T-helper 1 cell treated with Interleukin-12 subunit alpha and Interleukin-12 subunit beta and Interleukin-4 antibody, amounts not matched to agents 30 ng/mL and 1 ng/mL, for 36 hours (primary cell): ENCODE measurements around the gene MYPN. TPM values are rescaled to one million over a fixed set of nuclear protein-coding genes. Genes with fewer than 3 reads are reported as not detected.

Experiments used
- intact Hi-C: fragments of 100-400 bp; cut with micrococcal nuclease; formaldehyde crosslinking; loops from one replicate; pipeline ENCODE4 v1.15.1; 2024
- total RNA-seq: library from RNA; stranded (reverse); gene quantifications from 2 replicates; pipeline ENCODE4 v1.2.3, GENCODE V29; 2022

MYPN gene
- total RNA-seq, 1 donor from 2014 or later, result not detected

DNA sequence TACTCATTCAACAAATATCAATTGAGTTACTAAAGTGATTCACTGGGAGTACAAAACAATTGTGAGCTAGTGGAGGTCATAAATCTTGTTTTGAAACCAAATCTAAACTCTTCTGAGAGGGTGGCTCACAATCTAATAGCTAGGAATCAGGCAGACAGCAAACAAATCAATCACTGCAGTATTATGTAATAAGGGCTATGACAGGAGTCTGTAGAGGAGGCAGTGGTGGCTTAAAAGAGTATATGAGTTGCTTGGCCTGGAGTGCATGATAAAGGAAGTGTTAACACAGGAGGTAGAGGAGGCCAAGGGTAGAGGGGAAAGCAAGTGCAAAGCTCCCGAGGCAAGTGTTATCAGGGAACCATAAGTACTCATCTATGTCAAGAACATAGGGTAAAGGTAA, 16.5 kb downstream of the MYPN start:
- intact Hi-C loops, result no loop called here

DNA sequence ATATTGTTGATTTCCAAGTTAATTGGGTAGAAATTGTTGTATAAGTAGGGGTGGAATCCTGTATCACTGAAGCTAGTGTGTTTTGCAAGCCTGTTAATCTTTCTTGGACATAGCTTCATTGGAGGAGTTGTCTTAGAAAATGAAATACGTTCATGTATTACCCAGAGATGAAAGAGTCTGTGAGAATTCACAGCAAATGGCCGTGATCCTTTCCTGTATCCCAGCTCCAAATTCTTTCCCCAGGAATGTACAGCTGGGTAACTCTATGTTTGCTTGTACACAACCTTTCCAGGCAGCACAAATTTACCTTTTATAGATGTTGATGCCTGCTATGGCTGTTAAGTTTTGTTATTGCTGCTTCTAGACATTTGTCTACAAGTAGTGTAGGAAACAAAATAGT, 18.7 kb downstream of the MYPN start:
- intact Hi-C loops, result no loop called here

GRCh38 chr10:68132391-68132790, 23.1 kb downstream of the MYPN start:
- intact Hi-C loops, result no loop called here

DNA sequence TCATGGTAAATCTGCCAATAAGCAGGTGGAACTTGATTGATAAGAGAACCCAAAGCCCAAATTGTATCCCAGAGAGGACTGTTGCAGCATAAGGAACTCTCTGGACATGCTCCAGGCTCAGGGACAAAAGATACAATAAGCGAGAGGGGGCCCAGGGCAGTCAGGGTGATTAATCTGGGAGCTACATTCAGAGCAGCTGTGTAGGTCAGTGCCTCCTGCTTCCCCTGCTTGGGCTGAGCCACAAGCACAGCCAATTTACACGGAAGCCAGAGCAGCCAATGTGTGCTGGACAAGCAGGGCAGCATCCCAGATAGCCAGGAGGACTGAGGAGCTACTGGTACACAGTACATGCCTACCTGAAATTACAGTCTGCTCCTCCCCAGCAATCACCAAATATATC, 24.2 kb downstream of the MYPN start:
- intact Hi-C loops, result no loop called here

- intact Hi-C loops, result no loop called here
Measured at GRCh38 chr10:68135362-68135761, 26.1 kb downstream of the MYPN start.

DNA sequence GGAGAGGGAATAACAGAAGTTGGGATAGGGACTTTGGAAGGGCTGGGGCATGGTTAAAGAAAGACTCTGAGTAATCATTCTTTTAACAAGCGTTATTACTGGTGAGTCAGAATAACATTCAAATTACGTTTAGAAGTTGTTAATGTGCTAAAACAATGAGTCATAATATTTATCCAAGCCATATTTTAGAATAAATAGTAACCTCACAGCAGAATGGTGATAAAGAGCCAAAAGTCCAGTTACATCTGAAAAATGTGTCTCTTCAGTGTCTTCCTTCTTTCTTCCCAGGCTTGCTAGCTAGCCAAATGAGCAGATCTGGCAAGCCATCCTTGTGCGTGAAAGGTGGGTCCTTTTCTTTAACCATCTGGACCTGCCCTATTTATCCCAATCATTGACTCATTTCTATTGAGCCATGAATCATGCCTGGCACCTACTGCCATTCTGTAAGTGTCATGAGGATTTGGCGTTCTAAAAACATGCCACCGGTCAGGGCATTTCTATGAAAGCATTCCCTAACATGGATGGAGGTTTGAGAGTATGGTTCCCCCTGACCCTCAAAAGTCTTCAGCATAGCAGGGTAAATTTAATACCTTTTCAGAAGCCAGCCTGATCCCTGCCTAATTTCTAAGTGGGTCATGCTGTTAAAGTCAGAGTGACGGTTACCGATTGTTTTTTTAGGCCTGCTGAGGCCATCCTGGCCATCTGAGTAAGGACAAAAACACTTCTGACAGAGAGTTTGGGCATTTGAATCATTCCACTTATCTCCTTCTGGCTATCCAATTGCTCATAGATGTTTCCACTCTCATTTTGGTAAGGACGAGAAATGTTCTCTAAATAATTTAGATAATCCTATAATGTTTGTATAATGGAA, 26.9 kb downstream of the MYPN start:
- intact Hi-C loops, result no loop called here

DNA sequence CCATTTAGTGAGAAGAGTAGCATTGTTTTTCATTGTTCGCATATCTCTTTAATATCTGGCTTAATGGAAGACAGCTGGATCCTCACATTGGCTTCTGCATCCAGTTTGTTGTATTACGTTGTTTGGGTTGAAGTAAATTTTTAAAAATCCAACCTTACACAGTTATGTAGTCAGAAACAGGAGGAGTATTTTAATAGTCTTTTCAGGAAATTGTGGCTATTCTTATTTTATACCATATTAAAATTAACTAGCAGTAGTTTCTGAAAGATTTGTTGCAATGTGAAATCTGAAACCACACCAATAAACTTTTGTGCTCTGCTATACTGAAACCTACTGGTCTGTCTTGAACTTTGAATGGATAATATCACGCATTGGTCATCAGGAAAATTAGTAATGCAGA, 27.9 kb downstream of the MYPN start:
- intact Hi-C loops, result no loop called here

DNA sequence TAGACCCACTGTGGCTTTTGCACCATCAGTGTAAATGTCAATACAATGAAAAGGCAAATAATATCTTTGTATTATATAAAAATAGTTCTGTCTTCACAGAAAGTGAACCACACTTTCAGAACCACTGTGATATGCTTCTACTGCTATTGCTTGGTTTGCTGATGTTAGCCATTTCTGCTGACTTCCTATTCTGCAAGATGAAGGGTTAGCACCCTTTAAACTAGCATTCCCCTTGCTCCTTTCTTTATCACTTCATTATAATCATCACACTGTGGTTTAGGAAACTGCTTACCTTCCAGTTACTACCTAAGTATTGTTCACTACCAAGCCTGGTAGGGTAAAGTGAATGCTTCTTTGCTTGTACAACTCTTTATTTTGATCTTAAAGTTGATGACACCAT, 29.2 kb downstream of the MYPN start:
- intact Hi-C loops, result no loop called here

DNA sequence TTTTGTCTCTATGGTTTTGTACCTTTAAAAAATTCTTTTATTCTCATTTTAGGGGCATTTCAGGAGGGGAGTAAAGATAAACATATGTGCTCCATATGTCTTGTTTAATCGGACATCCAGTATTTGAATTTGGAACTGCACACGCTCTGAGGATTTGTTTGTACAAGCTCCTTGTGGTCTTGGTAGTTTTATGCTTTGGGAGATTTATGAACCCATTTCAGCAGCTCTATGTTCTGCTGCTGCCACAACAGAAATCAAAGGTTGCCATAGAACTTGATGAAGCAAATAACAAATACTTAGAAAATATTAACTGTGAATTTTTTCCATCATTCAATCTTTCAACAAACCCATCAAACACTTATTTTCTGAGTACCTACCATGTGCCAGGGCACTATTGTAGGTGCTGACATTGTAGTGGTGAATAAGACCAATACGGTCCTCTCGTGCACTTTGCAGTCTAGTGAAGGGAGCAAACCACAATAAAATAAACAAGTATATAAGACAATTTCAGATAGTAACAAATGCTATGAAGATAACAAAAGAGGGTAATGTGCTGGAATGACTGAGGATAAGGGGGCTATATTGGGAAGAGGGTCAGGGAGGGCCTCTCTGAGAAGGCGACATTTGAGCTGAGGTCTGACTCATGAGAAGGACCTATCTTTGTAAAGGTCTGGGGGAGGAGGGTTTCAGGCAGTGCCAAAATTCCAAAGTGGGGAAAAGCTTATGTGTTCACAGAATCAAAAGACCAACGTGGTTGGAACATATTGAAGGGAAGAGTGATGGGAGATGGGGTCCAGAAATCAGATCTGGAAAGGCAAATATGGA, 30.4 kb downstream of the MYPN start:
- intact Hi-C loops, result no loop called here

GRCh38 chr10:68142761-68143160, 33.5 kb downstream of the MYPN start:
- intact Hi-C loops, result no loop called here

DNA sequence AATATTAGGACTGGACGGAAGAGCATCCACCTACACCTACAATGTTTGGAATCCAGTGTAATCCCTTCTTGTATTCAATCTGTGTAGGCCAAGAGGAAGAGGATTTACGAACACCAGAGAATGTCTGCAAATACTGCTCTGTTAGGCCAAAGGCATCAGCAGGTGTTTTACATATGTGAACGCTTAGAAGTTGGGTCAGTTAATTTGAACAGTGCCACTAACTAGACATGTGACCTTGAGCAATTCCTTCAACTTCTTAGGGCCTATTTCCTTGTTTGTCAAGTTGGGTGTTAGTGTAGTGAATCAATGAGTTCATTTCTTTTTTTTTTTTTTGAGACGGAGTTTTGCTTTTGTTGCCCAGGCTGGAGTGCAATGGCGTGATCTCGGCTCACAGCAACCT, 35.4 kb downstream of the MYPN start:
- intact Hi-C loops, result no loop called here

DNA sequence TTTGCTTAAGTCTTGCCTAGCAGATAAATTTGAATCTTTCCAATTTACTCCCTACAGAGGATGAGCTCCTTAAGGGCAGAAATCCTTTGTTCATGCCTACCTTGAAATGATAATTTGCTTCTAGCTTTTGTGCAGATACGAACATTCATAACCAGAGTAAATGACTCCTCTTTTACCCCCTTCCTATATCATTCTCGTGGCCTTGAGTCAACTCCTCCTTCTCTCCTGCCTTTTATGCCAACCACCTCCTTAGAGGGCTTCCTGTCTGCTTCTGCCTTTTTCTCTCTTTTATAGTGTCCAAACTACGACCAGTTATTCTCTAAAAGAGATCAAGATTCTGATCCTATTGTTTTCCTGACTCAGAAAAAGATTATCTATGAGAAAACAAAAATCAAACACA, 36.4 kb downstream of the MYPN start:
- intact Hi-C loops, result no loop called here

DNA sequence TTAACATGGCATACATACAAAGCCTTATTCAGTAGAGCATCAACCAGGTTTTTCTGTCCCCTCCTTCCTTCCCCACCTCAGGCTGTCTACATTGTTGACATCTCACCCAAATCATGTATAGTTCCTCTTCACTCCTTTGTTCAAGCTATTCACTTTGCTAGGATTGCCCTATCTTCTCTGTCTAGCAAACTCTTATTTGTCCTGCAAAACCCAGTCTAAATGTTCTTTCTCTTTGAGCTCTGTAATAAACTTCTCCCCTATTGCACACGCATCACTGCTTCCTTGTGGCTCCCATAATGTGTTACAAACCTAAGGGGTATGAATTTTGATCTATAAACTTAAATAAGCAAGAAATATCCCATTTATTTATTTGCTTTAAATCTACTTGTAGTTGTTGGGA, 36.8 kb downstream of the MYPN start:
- intact Hi-C loops, result no loop called here

GRCh38 chr10:68151453-68151852, 42.2 kb downstream of the MYPN start:
- intact Hi-C loops, result loop anchor here (5.0 to 10.0 kb wide), 2 partner anchors 164 to 457 kb away; partner anchors contain the start of gene CTNNA3

GRCh38 chr10:68153473-68154210, 44.4 kb downstream of the MYPN start:
- intact Hi-C loops, result loop anchor here (5.0 to 10.0 kb wide), 2 partner anchors 166 to 459 kb away; partner anchors contain the start of gene CTNNA3

DNA sequence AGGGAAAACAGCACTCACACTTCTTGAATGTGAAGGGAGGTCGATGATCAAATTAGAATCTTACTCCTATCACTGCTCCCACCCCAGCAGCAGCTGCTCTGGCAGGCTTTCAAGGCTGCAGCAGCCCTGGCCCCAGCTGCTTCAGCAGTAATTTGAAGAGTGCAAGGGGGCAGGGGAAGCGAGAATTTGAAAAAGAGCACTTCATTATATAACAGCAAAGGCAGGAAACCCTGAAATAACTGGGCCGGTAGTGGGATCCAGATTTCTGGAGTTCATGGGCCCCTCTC, 44.9 kb downstream of the MYPN start:
- intact Hi-C loops, result loop anchor here (5.0 to 10.0 kb wide), 2 partner anchors 167 to 459 kb away; partner anchors contain the start of gene CTNNA3

GRCh38 chr10:68155615-68156210, 46.4 kb downstream of the MYPN start:
- intact Hi-C loops, result loop anchor here (1.0 to 10.0 kb wide), 7 partner anchors 72 to 461 kb away; partner anchors contain the start of genes CTNNA3, HERC4 and SIRT1

DNA sequence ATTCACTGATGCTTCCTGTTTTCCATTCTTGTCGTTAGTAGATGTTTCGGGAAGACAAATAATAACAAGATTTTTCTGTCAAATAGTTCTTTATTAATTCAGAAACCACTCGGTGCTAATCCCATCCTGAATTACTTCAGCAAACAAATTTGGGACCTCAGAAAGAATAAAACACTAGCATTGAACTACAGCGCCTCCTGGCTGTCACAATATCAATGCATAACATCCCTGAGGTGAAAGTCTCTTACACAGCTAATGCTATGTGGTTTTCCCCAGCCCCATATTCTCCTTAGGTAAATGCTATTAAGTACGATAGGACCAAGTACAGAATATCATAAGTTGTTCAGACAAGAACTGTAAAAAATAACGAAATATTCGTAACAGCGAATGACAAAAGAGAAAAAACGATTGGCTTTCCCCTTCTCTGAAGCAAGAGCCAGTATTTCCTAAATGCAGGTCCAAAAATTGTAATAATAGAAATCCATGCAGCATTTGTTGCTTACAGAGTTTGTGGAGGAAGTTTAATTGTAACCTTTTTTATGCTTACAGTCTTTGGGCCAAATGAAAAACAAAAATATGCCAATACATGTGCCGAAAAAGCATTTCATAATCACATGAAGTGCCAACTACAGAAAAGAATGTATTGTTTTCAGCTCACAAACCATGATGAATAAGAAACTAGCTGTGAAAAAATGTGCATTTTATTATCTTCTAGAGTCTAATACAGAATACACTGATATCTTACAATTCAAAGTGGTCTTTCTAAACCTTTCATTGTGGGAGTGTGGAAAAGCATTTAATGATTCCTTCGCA, 47.3 kb downstream of the MYPN start:
- intact Hi-C loops, result loop anchor here (1.0 to 10.0 kb wide), 7 partner anchors 73 to 462 kb away; partner anchors contain the start of genes CTNNA3, HERC4 and SIRT1

DNA sequence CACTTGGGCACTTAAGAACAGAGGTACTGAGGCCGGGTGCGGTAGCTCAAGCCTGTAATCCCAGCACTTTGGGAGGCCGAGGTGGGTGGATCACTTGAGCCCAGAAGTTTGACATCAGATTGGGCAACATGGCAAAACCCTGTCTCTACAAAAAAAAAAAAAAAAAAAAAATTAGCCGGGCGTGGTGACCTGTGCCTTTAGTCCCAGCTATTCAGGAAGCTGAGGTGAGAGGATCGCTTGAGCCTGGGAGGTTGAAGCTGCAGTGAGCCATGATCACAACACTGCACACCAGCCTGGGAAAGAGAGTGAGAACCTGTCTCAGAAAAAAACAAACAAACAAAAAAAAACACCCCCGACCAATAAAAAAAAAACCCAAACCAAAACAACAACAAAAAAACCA, 48.2 kb downstream of the MYPN start:
- intact Hi-C loops, result loop anchor here (2.0 to 10.0 kb wide), 3 partner anchors 83 to 463 kb away; partner anchors contain the start of genes CTNNA3 and HERC4

GRCh38 chr10:68158031-68158430, 48.7 kb downstream of the MYPN start:
- intact Hi-C loops, result loop anchor here (5.0 to 10.0 kb wide), 2 partner anchors 144 to 463 kb away; partner anchors contain the start of gene CTNNA3
